CD14-positive monocyte (primary cell): ENCODE data around the gene PSMD12. TPM values are rescaled to one million over a fixed set of nuclear protein-coding genes. Genes with fewer than 3 reads are reported as not detected.

Experiments
- DNase-seq, 3 donors: peaks; one replicate each; pipeline ENCODE4 v3.0.0-alpha.2; 2011 to 2022
- H2AFZ ChIP-seq: 2 replicates; pipeline ENCODE4 v1.6.0; 2012; ENCODE audit warnings: mild to moderate bottlenecking, low read depth, low read length, inconsistent platforms; ENCODE audit not compliant: insufficient read depth, poor library complexity, severe bottlenecking
- H3K27ac ChIP-seq, 2 donors: 1 replicate in 1 of 2; 2 replicates in 1 of 2; pipeline ENCODE4 v1.5.1; 2012 to 2013; ENCODE audit warnings: low read length in 2 of 2, control low read depth in 1 of 2, inconsistent platforms in 1 of 2, low read depth in 1 of 2, mild to moderate bottlenecking in 1 of 2
- H3K27me3 ChIP-seq, 2 donors: one replicate each; pipeline versions ENCODE4 v1.6.0 to v1.6.1; 2011 to 2013; ENCODE audit warnings: low read length in 2 of 2; ENCODE audit not compliant: control insufficient read depth in 2 of 2, insufficient read depth in 2 of 2
- H3K36me3 ChIP-seq, 2 donors: replicated peaks in 1 of 2; 1 replicate in 1 of 2; 2 replicates in 1 of 2; pipeline versions ENCODE4 v1.5.1 to v1.6.1; 2012 to 2013; ENCODE audit warnings: low read length in 2 of 2, control low read depth in 1 of 2, inconsistent platforms in 1 of 2, mild to moderate bottlenecking in 1 of 2; ENCODE audit not compliant: insufficient read depth in 2 of 2, control insufficient read depth in 1 of 2
- H3K4me1 ChIP-seq, 2 donors: 1 replicate in 1 of 2; 2 replicates in 1 of 2; pipeline versions ENCODE4 v1.5.1 to v1.6.1; 2012 to 2013; ENCODE audit warnings: low read length in 2 of 2, control low read depth in 1 of 2, inconsistent platforms in 1 of 2, mild to moderate bottlenecking in 1 of 2, moderate library complexity in 1 of 2; ENCODE audit not compliant: insufficient read depth in 2 of 2, control insufficient read depth in 1 of 2
- H3K4me2 ChIP-seq: replicated peaks from 2 replicates; pipeline ENCODE3; 2012; ENCODE audit warnings: low read length, moderate library complexity, mild to moderate bottlenecking; ENCODE audit not compliant: poor library complexity, severe bottlenecking; ENCODE audit errors: extremely low read depth
- H3K4me3 ChIP-seq, 3 experiments: fragments of 200-600 bp in 1 of 3; sonication (generic) in 1 of 3; replicated peaks in 1 of 3; 1 replicate in 2 of 3; 2 replicates in 1 of 3; pipeline ENCODE4 v1.5.1; 2011 to 2013; ENCODE audit warnings: low read length in 3 of 3, mild to moderate bottlenecking in 3 of 3, control low read depth in 2 of 3, low read depth in 2 of 3, inconsistent platforms in 1 of 3, moderate library complexity in 1 of 3
- H3K79me2 ChIP-seq: 2 replicates; pipeline ENCODE4 v1.6.0; 2012; ENCODE audit warnings: mild to moderate bottlenecking, control low read depth, inconsistent platforms, low read length, moderate library complexity; ENCODE audit not compliant: insufficient read depth
- H3K9ac ChIP-seq: 2 replicates; pipeline ENCODE4 v1.6.0; 2017; ENCODE audit warnings: low read length, mild to moderate bottlenecking; ENCODE audit not compliant: insufficient read depth, poor library complexity, severe bottlenecking
- H3K9me3 ChIP-seq, 2 donors: replicated peaks in 1 of 2; 1 replicate in 1 of 2; 2 replicates in 1 of 2; pipeline versions ENCODE4 v1.5.1 to v1.6.1; 2012 to 2013; ENCODE audit warnings: low read length in 2 of 2, control low read depth in 1 of 2; ENCODE audit not compliant: control insufficient read depth in 1 of 2, insufficient read depth in 1 of 2
- H4K20me1 ChIP-seq: 2 replicates; pipeline ENCODE4 v1.6.0; 2012; ENCODE audit warnings: mild to moderate bottlenecking, low read length, control low read depth, moderate library complexity; ENCODE audit not compliant: insufficient read depth
- H3K27ac Mint-ChIP-seq, 7 donors: one replicate each; pipeline ENCODE4 v1.8.0; 2020; ENCODE audit warnings: mild to moderate bottlenecking in 7 of 7, mixed read lengths in 7 of 7, moderate library complexity in 6 of 7, inconsistent platforms in 2 of 7
- H3K27me3 Mint-ChIP-seq, 3 donors: one replicate each; pipeline ENCODE4 v1.8.0; 2021 to 2022; ENCODE audit warnings: low read depth in 3 of 3, mild to moderate bottlenecking in 3 of 3, mixed read lengths in 3 of 3, moderate library complexity in 3 of 3, inconsistent platforms in 1 of 3
- H3K36me3 Mint-ChIP-seq, 2 donors: one replicate each; pipeline ENCODE4 v1.8.0; 2020; ENCODE audit warnings: mixed read lengths in 2 of 2, inconsistent platforms in 1 of 2, mild to moderate bottlenecking in 1 of 2
- H3K4me1 Mint-ChIP-seq: one replicate; pipeline ENCODE4 v1.8.0; 2020; ENCODE audit warnings: mild to moderate bottlenecking, mixed read lengths
- H3K4me3 Mint-ChIP-seq, 2 donors: one replicate each; pipeline ENCODE4 v1.8.0; 2020; ENCODE audit warnings: mild to moderate bottlenecking in 2 of 2, mixed read lengths in 2 of 2, moderate library complexity in 1 of 2
- H3K9me3 Mint-ChIP-seq, 7 donors: one replicate each; pipeline ENCODE4 v1.8.0; 2020 to 2022; ENCODE audit warnings: mixed read lengths in 7 of 7, mild to moderate bottlenecking in 6 of 7, moderate library complexity in 6 of 7, inconsistent platforms in 2 of 7
- CTCF ChIP-seq: fragments of 200-600 bp; IDR thresholded peaks from one replicate; pipeline ENCODE4 v1.8.0; 2022; ENCODE audit warnings: antibody characterized with exemption, mild to moderate bottlenecking
- WGBS: methylation state at CpG from one replicate; pipeline ENCODE4 v1.1.5; 2013; ENCODE audit warnings: missing lambda C conversion rate; ENCODE audit not compliant: insufficient coverage; 5-methylcytosine and 5-hydroxymethylcytosine counted together
- intact Hi-C, 2 donors: fragments of 100-400 bp; cut with micrococcal nuclease; formaldehyde crosslinking; loops; one replicate each; pipeline versions ENCODE4 v1.15.0 to v1.15.1; 2023
- polyA plus RNA-seq, 3 donors: library from polyadenylated mRNA; depleted of rRNA in 1 of 3; unstranded in 2 of 3; stranded (reverse) in 1 of 3; fragments of 300-500 nt in 2 of 3; fragments of >200 nt in 1 of 3; fragmentation: Illumina TruSeq in 2 of 3; gene quantifications; 1 replicate in 2 of 3; 2 replicates in 1 of 3; pipeline ENCODE4 v1.2.3, GENCODE V29; 2012 to 2021

Gene PSMD12
- polyA plus RNA-seq, 3 donors = 16.2 to 30.7 (median 17.8) TPM

- H3K4me1 Mint-ChIP-seq = peaks cover 54% of the 10 kb centered on the region
Measured at GRCh38 chr17:67365738-67366192, 612 bp downstream of the PSMD12 start.

More at GRCh38 chr17:67365738-67366192, 612 bp downstream of the PSMD12 start:
- DNase-seq = peak; percentile 69 to 90 (median 75)
- Mint-ChIP-seq H3K4me3 (peak overlapping the region; percentile 84 to 100), H3K27ac (peak overlapping the region; percentile 95 to 99 (median 96)), H3K36me3 (peaks cover 21 to 34% of the 10 kb centered on the region in 2 donors), H3K27me3 (peaks cover 0 to 3% (median 0%) of the 10 kb centered on the region in 3 donors), H3K9me3 (no peaks in the 10 kb centered on the region)
- Histone ChIP-seq H3K9me3 (no peaks in the 10 kb centered on the region), H3K27ac (peak overlapping the region; percentile 80 to 96), H3K4me3 (peak overlapping the region; percentile 81 to 96 (median 90)), H3K9ac (peak overlapping the region; percentile 97), H3K36me3 (peaks cover 0 to 20% of the 10 kb centered on the region in 2 donors), H4K20me1 (peaks cover 48% of the 10 kb centered on the region), H3K4me2 (peak overlapping the region; percentile 82), H2AFZ (peak overlapping the region; percentile 86), H3K79me2 (peaks cover 60% of the 10 kb centered on the region), H3K27me3 (no peaks in the 10 kb centered on the region), H3K4me1 (peaks cover 40 to 41% of the 10 kb centered on the region in 2 donors)
- no peak for TF ChIP-seq CTCF
- WGBS = 0% methylated on average over 6 of the region's 11 CpGs
- intact Hi-C loops = loop anchor here in 1 of 2 donors (10.0 kb wide), 1 partner anchor 121 kb away; the partner anchor contains the start of gene HELZ
